ENCODE data around the gene AQP3. TPM values are rescaled to one million over a fixed set of nuclear protein-coding genes. Genes with fewer than 3 reads are reported as not detected.

AQP3 gene
- total RNA-seq, 2 donors from 2014 or later, result 12.5 to 50.3 TPM

- Histone ChIP-seq H3K4me1 (peaks cover 23% of the 10 kb centered on the region), H3K36me3 (replicated peaks in 1 of 2; ENCODE audit: insufficient read depth in 1 of 2, low read depth in 2 of 2) (no peaks in the 10 kb centered on the region), H3K27ac (peak overlapping the region; percentile 33 to 69 (median 50)), H3K9me3 (no peaks in the 10 kb centered on the region), H3K4me3 (no peak overlapping the region), H3K27me3 (no peaks in the 10 kb centered on the region)
- peak in 1 of 4 donors; percentile 47 for DNase-seq
- TF ChIP-seq POLR2A (IDR thresholded peaks at IDR 0.05) (no peak), CTCF (IDR thresholded peaks at IDR 0.05) (no peak)
- intact Hi-C loops (cut with DNase I), result no loop called here
- ATAC-seq, result no peak
- WGBS, 2 donors, result 61 to 77% methylated on average over 10 to 13 of the region's 13 CpGs
Measured at GRCh38 chr9:33414889-33415500, 32.4 kb downstream of the AQP3 start.

- intact Hi-C loops (cut with DNase I), result no loop called here
- no peak overlapping the region for H3K27ac ChIP-seq
- no peak for DNase-seq
Measured at GRCh38 chr9:33414268-33414667, 33.1 kb downstream of the AQP3 start.

GRCh38 chr9:33408087-33408486 lies 39.3 kb downstream of the AQP3 start:
- Histone ChIP-seq H3K4me1 (peaks cover 5% of the 10 kb centered on the region), H3K36me3 (replicated peaks in 1 of 2; ENCODE audit: insufficient read depth in 1 of 2, low read depth in 2 of 2) (no peaks in the 10 kb centered on the region), H3K4me3 (no peak overlapping the region), H3K9me3 (no peaks in the 10 kb centered on the region), H3K27me3 (no peaks in the 10 kb centered on the region), H3K27ac (no peak overlapping the region)
- no peak for ATAC-seq
- WGBS, 2 donors, result 62 to 66% methylated on average over 4 to 5 of the region's 5 CpGs
- no peak for TF ChIP-seq POLR2A (IDR thresholded peaks at IDR 0.05)
- no peak for TF ChIP-seq CTCF (IDR thresholded peaks at IDR 0.05)
- DNase-seq, result no peak
- intact Hi-C loops (cut with DNase I), result no loop called here

More at GRCh38 chr9:33414268-33414667, 33.1 kb downstream of the AQP3 start:
- TF ChIP-seq CTCF (IDR thresholded peaks at IDR 0.05) (no peak), POLR2A (IDR thresholded peaks at IDR 0.05) (no peak)
- Histone ChIP-seq H3K4me1 (peaks cover 23% of the 10 kb centered on the region), H3K27me3 (no peaks in the 10 kb centered on the region), H3K9me3 (no peaks in the 10 kb centered on the region), H3K4me3 (no peak overlapping the region), H3K36me3 (replicated peaks in 1 of 2; ENCODE audit: insufficient read depth in 1 of 2, low read depth in 2 of 2) (no peaks in the 10 kb centered on the region)
- no peak for ATAC-seq
- WGBS, 2 donors, result 57 to 73% methylated on average over 3 of the region's 3 CpGs

GRCh38 chr9:33407061-33407460 lies 40.3 kb downstream of the AQP3 start:
- ATAC-seq (no peak), DNase-seq (no peak)
- Histone ChIP-seq H3K27ac (no peak overlapping the region), H3K36me3 (replicated peaks in 1 of 2; ENCODE audit: insufficient read depth in 1 of 2, low read depth in 2 of 2) (no peaks in the 10 kb centered on the region), H3K4me1 (peaks cover 6% of the 10 kb centered on the region), H3K9me3 (no peaks in the 10 kb centered on the region), H3K4me3 (no peak overlapping the region), H3K27me3 (no peaks in the 10 kb centered on the region)
- WGBS, 2 donors, result 92 to 95% methylated on average over 3 of the region's 3 CpGs
- intact Hi-C loops (cut with DNase I), result no loop called here
- no peak for TF ChIP-seq POLR2A (IDR thresholded peaks at IDR 0.05)
- no peak for TF ChIP-seq CTCF (IDR thresholded peaks at IDR 0.05)

- no peak for ATAC-seq
Measured at GRCh38 chr9:33404788-33405362, 42.5 kb downstream of the AQP3 start.

More at GRCh38 chr9:33404788-33405362, 42.5 kb downstream of the AQP3 start:
- WGBS, 2 donors, result 77 to 78% methylated on average over 4 of the region's 4 CpGs
- no peak for DNase-seq
- Histone ChIP-seq H3K4me3 (no peak overlapping the region), H3K9me3 (no peaks in the 10 kb centered on the region), H3K36me3 (replicated peaks in 1 of 2; ENCODE audit: insufficient read depth in 1 of 2, low read depth in 2 of 2) (no peaks in the 10 kb centered on the region), H3K4me1 (peaks cover 6% of the 10 kb centered on the region), H3K27me3 (no peaks in the 10 kb centered on the region), H3K27ac (no peak overlapping the region)
- intact Hi-C loops (cut with DNase I), result loop anchor here (5.0 kb wide), 1 partner anchor 62 kb away; no protein-coding TSS in a partner anchor
- TF ChIP-seq POLR2A (IDR thresholded peaks at IDR 0.05), result no peak
- TF ChIP-seq CTCF (IDR thresholded peaks at IDR 0.05), result no peak
